Psoas muscle (tissue), 8 donors: Measurements from ENCODE around the gene ZNF497. TPM values are rescaled to one million over a fixed set of nuclear protein-coding genes. Genes with fewer than 3 reads are reported as not detected.
A peak's percentile ranks its signal among the peaks of the same experiment; 100 is the strongest.

Experiments used
- ATAC-seq, 4 donors: fragments of 200-7000 bp; cut with Tn5 transposase; one replicate each; pipeline ENCODE4 v1.9.1; 2020; ENCODE audit warnings: moderate library complexity in 3 of 4, mild to moderate bottlenecking in 2 of 4
- DNase-seq, 2 donors: peaks; one replicate each; pipeline ENCODE4 v3.0.0-alpha.2; 2020
- H3K27ac ChIP-seq: fragments of 200-600 bp; one replicate; pipeline ENCODE4 v1.8.0; 2022
- H3K27me3 ChIP-seq, 3 donors: fragments of 200-600 bp in 1 of 3; one replicate each; pipeline versions ENCODE4 v1.6.1 to v1.8.0; 2013 to 2022; ENCODE audit warnings: low read length in 2 of 3, mild to moderate bottlenecking in 2 of 3, moderate library complexity in 1 of 3; ENCODE audit not compliant: insufficient read depth in 3 of 3
- H3K36me3 ChIP-seq, 2 donors: fragments of 200-600 bp in 1 of 2; one replicate each; pipeline versions ENCODE4 v1.6.1 to v1.8.0; 2013 to 2022; ENCODE audit warnings: low read depth in 1 of 2, mild to moderate bottlenecking in 1 of 2, moderate library complexity in 1 of 2; ENCODE audit not compliant: insufficient read depth in 1 of 2
- H3K4me1 ChIP-seq: fragments of 200-600 bp; one replicate; pipeline ENCODE4 v1.8.0; 2022
- H3K4me3 ChIP-seq: fragments of 200-600 bp; one replicate; pipeline ENCODE4 v1.8.0; 2022; ENCODE audit warnings: mild to moderate bottlenecking
- H3K9me3 ChIP-seq: fragments of 200-600 bp; one replicate; pipeline ENCODE4 v1.8.0; 2022
- CTCF ChIP-seq: fragments of 200-600 bp; IDR thresholded peaks from one replicate; pipeline ENCODE4 v1.8.0; 2022; ENCODE audit warnings: antibody characterized with exemption
- WGBS, 3 donors: extraction: QIAGEN DNeasy Blood & Tissue Kit; methylation state at CpG; one replicate each; pipeline versions ENCODE4 v1.1.6 to v1.1.7; 2013; 5-methylcytosine and 5-hydroxymethylcytosine counted together
- intact Hi-C, 2 donors: fragments of 100-400 bp; cut with DNase I; formaldehyde crosslinking; loops; one replicate each; pipeline versions ENCODE4 v1.11.0 to v1.14.2; 2022
- polyA plus RNA-seq, 3 donors: library from polyadenylated mRNA; stranded (reverse); fragments of 200-250 nt; gene quantifications; one replicate each; pipeline ENCODE4 v1.2.3, GENCODE V29; 2013
- total RNA-seq, 4 donors: library from RNA; stranded (reverse); fragmentation: NEBNext Ultra II Directional in 2 of 4; extraction: Animal tissue kit (Norgen Biotek cat#: 25700) in 2 of 4; gene quantifications; one replicate each; pipeline versions ENCODE4 v1.2.1 to v1.2.4, GENCODE V29; 2021 to 2023
- donor health status: healthy with polysubstance abuse.
- donor health status: DM: no; HTN: no; CAD: no; lungs with moderate emphysema.
- donor health status: Bipolar disorder and iron deficiency.
- donor health status: healthy.
- donor health status: DM: yes; HTN: yes; CAD: no.
- donor health status: DM: no; HTN: no; CAD: no.
- donor health status: DM: no; HTN: no; CAD: no.
- donor health status: DM: yes; HTN: yes; CAD: no.

ZNF497 gene
- total and polyA plus RNA-seq, 7 donors, result 0.08 to 0.43 (median 0.25) TPM

DNA sequence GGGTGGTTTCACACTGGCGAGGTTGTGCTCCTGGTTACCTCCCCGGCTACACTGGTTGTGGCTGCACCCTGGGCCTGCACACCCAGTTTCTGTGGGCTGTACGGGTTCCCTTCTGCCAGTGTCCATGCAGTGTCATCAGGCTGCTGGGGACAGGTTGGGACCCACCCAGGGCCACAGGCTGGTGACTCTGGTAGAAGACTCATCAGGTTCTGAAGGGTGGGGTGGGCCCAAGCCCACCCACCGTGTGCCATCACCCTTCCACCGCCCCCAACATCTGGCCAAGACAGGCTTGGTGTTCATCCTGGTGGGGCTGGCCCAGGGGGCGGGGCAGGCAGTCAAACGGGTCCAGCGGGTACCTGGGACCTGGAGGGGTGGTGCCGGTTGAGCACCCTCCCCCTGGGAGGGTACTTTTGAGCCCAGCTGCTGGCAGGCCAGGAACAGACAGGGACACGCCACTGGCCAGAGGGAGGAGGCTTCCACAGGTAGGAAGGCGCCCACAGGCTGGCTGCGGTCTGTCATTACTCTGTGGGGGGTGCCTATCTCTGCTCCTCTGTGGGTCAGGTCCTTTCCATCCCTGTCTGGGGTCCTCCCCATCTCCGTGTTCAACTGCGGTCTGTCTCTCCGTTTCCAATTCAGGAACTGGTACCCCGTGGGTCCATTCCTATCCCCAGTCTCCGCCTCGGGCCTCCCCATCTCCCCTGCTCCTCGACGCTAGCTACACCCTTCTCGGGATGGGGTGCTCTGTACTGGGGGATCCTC is 32.8 kb upstream of the ZNF497 start, which contains the start of gene RNF225:
TSS of gene RNF225 (plus strand) at position 437 of the 759 bp plus-strand sequence. CDS start 434 bp downstream, outside the sequence.
- WGBS, 3 donors, result 31 to 33% (median 32%) methylated on average over 20 to 21 of the region's 21 CpGs
- Histone ChIP-seq H3K27ac (no peak within 1 kb of the TSS), H3K4me3 (peak within 1 kb of the TSS; percentile 34), H3K4me1 (peaks cover 4% of the 10 kb centered on the region), H3K27me3 (peaks cover 0 to 13% (median 8%) of the 10 kb centered on the region in 3 donors), H3K36me3 (peaks cover 7 to 45% of the 10 kb centered on the region in 2 donors), H3K9me3 (no peaks in the 10 kb centered on the region)
- DNase-seq (no peak), ATAC-seq (peak; percentile 29 to 44 (median 32))
- no peak for TF ChIP-seq CTCF
- intact Hi-C loops, result no loop called here

- DNase-seq (no peak), ATAC-seq (peak; percentile 2 to 32 (median 10))
- H3K27ac ChIP-seq, result no peak overlapping the region
- H3K27me3 ChIP-seq, result peaks cover 0 to 13% (median 8%) of the 10 kb centered on the region in 3 donors
- H3K9me3 ChIP-seq, result no peaks in the 10 kb centered on the region
- no peaks in the 10 kb centered on the region for H3K4me1 ChIP-seq
- intact Hi-C loops, result no loop called here
- peaks cover 7 to 49% of the 10 kb centered on the region in 2 donors for H3K36me3 ChIP-seq
- TF ChIP-seq CTCF, result no peak
- 64 to 67% (median 64%) methylated on average over 3 of the region's 3 CpGs for WGBS, 3 donors
- H3K4me3 ChIP-seq, result no peak overlapping the region
These were observed 32.3 kb upstream of the ZNF497 start for GRCh38 chr19:58394821-58395219.

GRCh38 chr19:58393725-58394033 is 31.1 kb upstream of the ZNF497 start:
- no peak overlapping the region for H3K27ac ChIP-seq

DNA sequence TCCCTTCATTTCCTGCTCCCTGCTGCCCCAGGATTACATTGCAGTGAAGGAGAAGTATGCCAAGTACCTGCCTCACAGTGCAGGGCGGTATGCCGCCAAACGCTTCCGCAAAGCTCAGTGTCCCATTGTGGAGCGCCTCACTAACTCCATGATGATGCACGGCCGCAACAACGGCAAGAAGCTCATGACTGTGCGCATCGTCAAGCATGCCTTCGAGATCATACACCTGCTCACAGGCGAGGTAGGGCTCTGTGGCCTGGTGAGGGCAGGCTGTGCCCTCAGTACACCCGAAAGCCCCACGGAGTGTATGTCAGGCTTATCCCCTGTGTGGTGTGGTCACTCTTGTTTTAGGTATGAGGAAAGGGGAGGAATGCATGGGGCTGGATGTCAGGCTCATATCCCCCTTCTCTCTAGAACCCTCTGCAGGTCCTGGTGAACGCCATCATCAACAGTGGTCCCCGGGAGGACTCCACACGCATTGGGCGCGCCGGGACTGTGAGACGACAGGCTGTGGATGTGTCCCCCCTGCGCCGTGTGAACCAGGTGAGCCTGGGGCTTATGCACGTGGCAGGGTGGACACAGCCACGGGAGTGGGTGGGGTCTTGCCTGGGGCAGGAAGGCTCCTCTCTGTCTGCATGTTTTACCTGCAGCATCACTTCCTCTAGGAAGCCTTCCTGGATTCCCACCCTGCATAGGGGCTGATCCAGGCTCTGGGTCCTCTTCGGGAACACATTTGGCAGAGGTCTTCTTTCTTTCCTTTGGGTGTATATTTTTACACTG is 30.6 kb upstream of the ZNF497 start:
- no peaks in the 10 kb centered on the region for H3K9me3 ChIP-seq
- H3K4me3 ChIP-seq, result no peak overlapping the region
- peaks cover 0 to 13% (median 8%) of the 10 kb centered on the region in 3 donors for H3K27me3 ChIP-seq
- intact Hi-C loops, result no loop called here
- no peak overlapping the region for H3K27ac ChIP-seq
- no peak for TF ChIP-seq CTCF
- DNase-seq (no peak), ATAC-seq (no peak)
- H3K36me3 ChIP-seq, result peaks cover 9 to 66% of the 10 kb centered on the region in 2 donors
- 88 to 90% (median 88%) methylated on average over 24 to 26 of the region's 26 CpGs for WGBS, 3 donors
- H3K4me1 ChIP-seq, result peaks cover 14% of the 10 kb centered on the region

More at GRCh38 chr19:58393725-58394033, 31.1 kb upstream of the ZNF497 start:
- ATAC-seq (no peak), DNase-seq (no peak)
- WGBS, 3 donors, result 78 to 84% (median 84%) methylated on average over 4 of the region's 4 CpGs
- intact Hi-C loops, result no loop called here
- H3K36me3 ChIP-seq, result peaks cover 7 to 61% of the 10 kb centered on the region in 2 donors
- no peak overlapping the region for H3K4me3 ChIP-seq
- H3K27me3 ChIP-seq, result peaks cover 0 to 13% (median 8%) of the 10 kb centered on the region in 3 donors
- TF ChIP-seq CTCF, result no peak
- H3K9me3 ChIP-seq, result no peaks in the 10 kb centered on the region
- peaks cover 8% of the 10 kb centered on the region for H3K4me1 ChIP-seq
